ENCODE results near the gene CSTF2.

DNA sequence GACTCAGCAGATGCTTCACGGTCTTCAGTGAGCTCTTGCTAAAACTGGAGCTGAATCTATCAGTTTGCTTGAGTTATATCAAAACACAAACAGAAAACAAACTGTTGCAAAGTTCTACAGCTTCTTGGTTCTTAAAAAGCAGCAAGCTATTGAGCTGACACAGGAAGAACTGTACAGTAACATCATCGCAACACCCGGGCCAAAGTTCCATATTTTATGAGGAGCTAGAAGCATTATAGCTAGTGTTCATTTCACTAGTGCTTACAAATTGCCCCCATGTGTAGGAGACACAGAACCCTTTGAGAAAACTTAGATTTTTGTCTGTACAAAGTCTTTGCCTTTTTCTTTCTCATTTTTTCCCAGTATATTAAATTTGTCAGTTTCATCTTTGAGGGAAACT is 17.3 kb upstream of the CSTF2 start:
- TF ChIP-seq ZNF157 (tag by site-specific recombination; IDR thresholded peaks at IDR 0.05): no peak
- TF ChIP-seq, protein P1, sequence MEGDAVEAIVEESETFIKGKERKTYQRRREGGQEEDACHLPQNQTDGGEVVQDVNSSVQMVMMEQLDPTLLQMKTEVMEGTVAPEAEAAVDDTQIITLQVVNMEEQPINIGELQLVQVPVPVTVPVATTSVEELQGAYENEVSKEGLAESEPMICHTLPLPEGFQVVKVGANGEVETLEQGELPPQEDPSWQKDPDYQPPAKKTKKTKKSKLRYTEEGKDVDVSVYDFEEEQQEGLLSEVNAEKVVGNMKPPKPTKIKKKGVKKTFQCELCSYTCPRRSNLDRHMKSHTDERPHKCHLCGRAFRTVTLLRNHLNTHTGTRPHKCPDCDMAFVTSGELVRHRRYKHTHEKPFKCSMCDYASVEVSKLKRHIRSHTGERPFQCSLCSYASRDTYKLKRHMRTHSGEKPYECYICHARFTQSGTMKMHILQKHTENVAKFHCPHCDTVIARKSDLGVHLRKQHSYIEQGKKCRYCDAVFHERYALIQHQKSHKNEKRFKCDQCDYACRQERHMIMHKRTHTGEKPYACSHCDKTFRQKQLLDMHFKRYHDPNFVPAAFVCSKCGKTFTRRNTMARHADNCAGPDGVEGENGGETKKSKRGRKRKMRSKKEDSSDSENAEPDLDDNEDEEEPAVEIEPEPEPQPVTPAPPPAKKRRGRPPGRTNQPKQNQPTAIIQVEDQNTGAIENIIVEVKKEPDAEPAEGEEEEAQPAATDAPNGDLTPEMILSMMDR (tag by site-specific recombination; IDR thresholded peaks at IDR 0.05): no peak
- TF ChIP-seq ZNF548 (tag by site-specific recombination; IDR thresholded peaks at IDR 0.05): no peak

Data from HEK293 (cell line).